SK-N-SH (cell line): ENCODE data around the gene SMIM24.

Experiments used
- ELF1 ChIP-seq: IDR thresholded peaks from 2 replicates; pipeline ENCODE4 v1.4.0; 2012
- EP300 ChIP-seq, 2 experiments: IDR thresholded peaks; 2 replicates each; pipeline versions ENCODE4 v1.4.0 to v1.6.1; 2012; ENCODE audit warnings: borderline replicate concordance in 1 of 2, low read depth in 1 of 2, low read length in 1 of 2
- EZH2phosphoT487 ChIP-seq: fragments of 200-600 bp; sonication (generic); IDR thresholded peaks from 2 replicates; pipeline ENCODE4 v1.6.1; 2017; ENCODE audit warnings: low read depth, mixed run types, mild to moderate bottlenecking, antibody characterized with exemption, moderate library complexity, borderline replicate concordance
- FOSL2 ChIP-seq: IDR thresholded peaks from 2 replicates; pipeline ENCODE4 v1.4.0; 2012; ENCODE audit warnings: low read depth, mild to moderate bottlenecking, moderate library complexity, borderline replicate concordance
- NRF1 ChIP-seq: IDR thresholded peaks from 2 replicates; pipeline ENCODE4 v1.6.1; 2012; ENCODE audit warnings: low read depth, mild to moderate bottlenecking, low read length
- POLR2AphosphoS5 ChIP-seq: IDR thresholded peaks from 2 replicates; pipeline ENCODE4 v1.6.1; 2012; ENCODE audit warnings: low read depth, low read length
- RXRA ChIP-seq: IDR thresholded peaks from 2 replicates; pipeline ENCODE4 v1.4.0; 2012; ENCODE audit warnings: low read depth, mild to moderate bottlenecking, borderline replicate concordance
- YY1 ChIP-seq: IDR thresholded peaks from 2 replicates; pipeline ENCODE4 v1.4.0; 2012; ENCODE audit warnings: low read depth, mild to moderate bottlenecking
- TF ChIP-seq, protein P1 (sequence below): fragments of 200-600 bp; sonication (generic); IDR thresholded peaks from 2 replicates; pipeline ENCODE4 v1.6.1; 2017; ENCODE audit warnings: antibody characterized with exemption, mild to moderate bottlenecking, moderate library complexity
- TF ChIP-seq, protein P2 (sequence below): IDR thresholded peaks from 2 replicates; pipeline ENCODE4 v1.6.1; 2012; ENCODE audit warnings: mild to moderate bottlenecking, low read depth, low read length, moderate library complexity
- TF ChIP-seq, protein P3 (sequence below): IDR thresholded peaks from 2 replicates; pipeline ENCODE4; 2012
- TF ChIP-seq, protein P4 (sequence below): IDR thresholded peaks from 2 replicates; pipeline ENCODE4 v1.4.0; 2012; ENCODE audit warnings: low read depth

DNA sequence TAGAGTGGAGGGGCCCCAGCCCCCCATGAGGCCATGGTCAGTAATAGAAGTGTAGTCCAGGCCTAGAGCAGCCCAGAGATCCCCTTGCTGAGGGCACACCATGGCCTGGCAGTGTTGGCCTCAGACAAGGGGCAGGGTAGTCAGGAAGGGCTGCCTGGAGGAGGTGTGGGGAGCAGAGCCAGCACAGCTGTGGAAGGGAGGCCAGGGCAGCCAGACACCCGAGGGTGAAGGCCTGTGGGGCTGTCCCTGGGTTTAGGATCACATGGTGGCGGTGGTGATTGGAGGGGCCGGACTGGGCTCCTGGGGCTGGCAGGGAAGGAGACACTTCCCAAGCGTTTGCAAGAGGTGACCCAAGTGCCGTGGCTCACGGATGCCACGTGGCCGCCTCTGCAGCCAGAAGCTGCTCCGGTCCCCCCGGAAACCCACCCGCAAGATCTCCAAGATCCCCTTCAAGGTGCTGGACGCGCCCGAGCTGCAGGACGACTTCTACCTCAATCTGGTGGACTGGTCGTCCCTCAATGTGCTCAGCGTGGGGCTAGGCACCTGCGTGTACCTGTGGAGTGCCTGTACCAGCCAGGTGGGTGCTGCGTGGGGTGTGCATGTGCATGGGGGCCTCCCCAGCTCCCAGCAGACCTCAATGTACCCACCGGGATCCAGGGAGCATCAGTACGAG, 47.0 kb upstream of the SMIM24 start:
- TF ChIP-seq, protein P1, sequence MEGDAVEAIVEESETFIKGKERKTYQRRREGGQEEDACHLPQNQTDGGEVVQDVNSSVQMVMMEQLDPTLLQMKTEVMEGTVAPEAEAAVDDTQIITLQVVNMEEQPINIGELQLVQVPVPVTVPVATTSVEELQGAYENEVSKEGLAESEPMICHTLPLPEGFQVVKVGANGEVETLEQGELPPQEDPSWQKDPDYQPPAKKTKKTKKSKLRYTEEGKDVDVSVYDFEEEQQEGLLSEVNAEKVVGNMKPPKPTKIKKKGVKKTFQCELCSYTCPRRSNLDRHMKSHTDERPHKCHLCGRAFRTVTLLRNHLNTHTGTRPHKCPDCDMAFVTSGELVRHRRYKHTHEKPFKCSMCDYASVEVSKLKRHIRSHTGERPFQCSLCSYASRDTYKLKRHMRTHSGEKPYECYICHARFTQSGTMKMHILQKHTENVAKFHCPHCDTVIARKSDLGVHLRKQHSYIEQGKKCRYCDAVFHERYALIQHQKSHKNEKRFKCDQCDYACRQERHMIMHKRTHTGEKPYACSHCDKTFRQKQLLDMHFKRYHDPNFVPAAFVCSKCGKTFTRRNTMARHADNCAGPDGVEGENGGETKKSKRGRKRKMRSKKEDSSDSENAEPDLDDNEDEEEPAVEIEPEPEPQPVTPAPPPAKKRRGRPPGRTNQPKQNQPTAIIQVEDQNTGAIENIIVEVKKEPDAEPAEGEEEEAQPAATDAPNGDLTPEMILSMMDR: no peak
- TF ChIP-seq FOSL2 (no peak), POLR2AphosphoS5 (no peak), RXRA (no peak), EP300 (IDR thresholded peaks at IDR 0.05; ENCODE audit: borderline replicate concordance in 1 of 2, low read depth in 1 of 2, low read length in 1 of 2) (no peak), YY1 (no peak), ELF1 (no peak), EZH2phosphoT487 (no peak), NRF1 (no peak)
- TF ChIP-seq, protein P2, sequence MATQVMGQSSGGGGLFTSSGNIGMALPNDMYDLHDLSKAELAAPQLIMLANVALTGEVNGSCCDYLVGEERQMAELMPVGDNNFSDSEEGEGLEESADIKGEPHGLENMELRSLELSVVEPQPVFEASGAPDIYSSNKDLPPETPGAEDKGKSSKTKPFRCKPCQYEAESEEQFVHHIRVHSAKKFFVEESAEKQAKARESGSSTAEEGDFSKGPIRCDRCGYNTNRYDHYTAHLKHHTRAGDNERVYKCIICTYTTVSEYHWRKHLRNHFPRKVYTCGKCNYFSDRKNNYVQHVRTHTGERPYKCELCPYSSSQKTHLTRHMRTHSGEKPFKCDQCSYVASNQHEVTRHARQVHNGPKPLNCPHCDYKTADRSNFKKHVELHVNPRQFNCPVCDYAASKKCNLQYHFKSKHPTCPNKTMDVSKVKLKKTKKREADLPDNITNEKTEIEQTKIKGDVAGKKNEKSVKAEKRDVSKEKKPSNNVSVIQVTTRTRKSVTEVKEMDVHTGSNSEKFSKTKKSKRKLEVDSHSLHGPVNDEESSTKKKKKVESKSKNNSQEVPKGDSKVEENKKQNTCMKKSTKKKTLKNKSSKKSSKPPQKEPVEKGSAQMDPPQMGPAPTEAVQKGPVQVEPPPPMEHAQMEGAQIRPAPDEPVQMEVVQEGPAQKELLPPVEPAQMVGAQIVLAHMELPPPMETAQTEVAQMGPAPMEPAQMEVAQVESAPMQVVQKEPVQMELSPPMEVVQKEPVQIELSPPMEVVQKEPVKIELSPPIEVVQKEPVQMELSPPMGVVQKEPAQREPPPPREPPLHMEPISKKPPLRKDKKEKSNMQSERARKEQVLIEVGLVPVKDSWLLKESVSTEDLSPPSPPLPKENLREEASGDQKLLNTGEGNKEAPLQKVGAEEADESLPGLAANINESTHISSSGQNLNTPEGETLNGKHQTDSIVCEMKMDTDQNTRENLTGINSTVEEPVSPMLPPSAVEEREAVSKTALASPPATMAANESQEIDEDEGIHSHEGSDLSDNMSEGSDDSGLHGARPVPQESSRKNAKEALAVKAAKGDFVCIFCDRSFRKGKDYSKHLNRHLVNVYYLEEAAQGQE: no peak
- TF ChIP-seq, protein P3, sequence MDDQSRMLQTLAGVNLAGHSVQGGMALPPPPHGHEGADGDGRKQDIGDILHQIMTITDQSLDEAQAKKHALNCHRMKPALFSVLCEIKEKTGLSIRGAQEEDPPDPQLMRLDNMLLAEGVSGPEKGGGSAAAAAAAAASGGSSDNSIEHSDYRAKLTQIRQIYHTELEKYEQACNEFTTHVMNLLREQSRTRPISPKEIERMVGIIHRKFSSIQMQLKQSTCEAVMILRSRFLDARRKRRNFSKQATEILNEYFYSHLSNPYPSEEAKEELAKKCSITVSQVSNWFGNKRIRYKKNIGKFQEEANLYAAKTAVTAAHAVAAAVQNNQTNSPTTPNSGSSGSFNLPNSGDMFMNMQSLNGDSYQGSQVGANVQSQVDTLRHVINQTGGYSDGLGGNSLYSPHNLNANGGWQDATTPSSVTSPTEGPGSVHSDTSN: no peak
- TF ChIP-seq, protein P4, sequence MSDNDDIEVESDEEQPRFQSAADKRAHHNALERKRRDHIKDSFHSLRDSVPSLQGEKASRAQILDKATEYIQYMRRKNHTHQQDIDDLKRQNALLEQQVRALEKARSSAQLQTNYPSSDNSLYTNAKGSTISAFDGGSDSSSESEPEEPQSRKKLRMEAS: no peak
